SH-SY5Y (cell line): ENCODE data around the gene LDLRAD2.

Experiments used
- GATA2 ChIP-seq: IDR thresholded peaks from 2 replicates; pipeline ENCODE4 v1.6.1; 2011; ENCODE audit warnings: mild to moderate bottlenecking, low read depth, low read length
- GATA3 ChIP-seq: IDR thresholded peaks from 2 replicates; pipeline ENCODE4 v1.6.1; 2011; ENCODE audit warnings: low read depth, mild to moderate bottlenecking, low read length, moderate library complexity

- TF ChIP-seq GATA3 (no peak), GATA2 (no peak)
Observed at GRCh38 chr1:21864730-21865129, 52.7 kb downstream of the LDLRAD2 start.
